ENCODE data around the gene SNCAIP.

The SNCAIP gene

GRCh38 chr5:122311961-122312590 lies at the start of gene SNCAIP:
Gene SNCAIP (plus strand): TSS chr5:122312237. CDS start chr5:122391135, 78,898 bp downstream.
- Mint-ChIP-seq H3K36me3 (no peaks in the 10 kb centered on the region), H3K4me3 (peak within 1 kb of the TSS; percentile 51), H3K9me3 (peaks cover 5% of the 10 kb centered on the region), H3K4me1 (peaks cover 7% of the 10 kb centered on the region), H3K27me3 (peaks cover 58% of the 10 kb centered on the region), H3K27ac (no peak within 1 kb of the TSS)

- Mint-ChIP-seq H3K4me1 (no peaks in the 10 kb centered on the region), H3K27ac (no peak overlapping the region), H3K36me3 (no peaks in the 10 kb centered on the region), H3K9me3 (peaks cover 4% of the 10 kb centered on the region), H3K4me3 (no peak overlapping the region), H3K27me3 (peaks cover 2% of the 10 kb centered on the region)
Observed at GRCh38 chr5:122263352-122264030, 48.5 kb upstream of the SNCAIP start.

GRCh38 chr5:122264610-122265009 lies 47.4 kb upstream of the SNCAIP start:
- Mint-ChIP-seq H3K27me3 (peaks cover 2% of the 10 kb centered on the region), H3K27ac (no peak overlapping the region), H3K36me3 (no peaks in the 10 kb centered on the region), H3K9me3 (peaks cover 4% of the 10 kb centered on the region), H3K4me3 (no peak overlapping the region), H3K4me1 (no peaks in the 10 kb centered on the region)

GRCh38 chr5:122267185-122267584 lies 44.9 kb upstream of the SNCAIP start:
- H3K27me3 Mint-ChIP-seq = peaks cover 2% of the 10 kb centered on the region
- no peak overlapping the region for H3K4me3 Mint-ChIP-seq
- peaks cover 6% of the 10 kb centered on the region for H3K9me3 Mint-ChIP-seq
- no peak overlapping the region for H3K27ac Mint-ChIP-seq
- no peaks in the 10 kb centered on the region for H3K36me3 Mint-ChIP-seq
- no peaks in the 10 kb centered on the region for H3K4me1 Mint-ChIP-seq

- peaks cover 6% of the 10 kb centered on the region for H3K9me3 Mint-ChIP-seq
- H3K4me3 Mint-ChIP-seq = no peak overlapping the region
- no peaks in the 10 kb centered on the region for H3K4me1 Mint-ChIP-seq
- H3K27ac Mint-ChIP-seq = no peak overlapping the region
- no peaks in the 10 kb centered on the region for H3K36me3 Mint-ChIP-seq
- H3K27me3 Mint-ChIP-seq = no peaks in the 10 kb centered on the region
Observed at GRCh38 chr5:122273696-122274095, 38.3 kb upstream of the SNCAIP start.

GRCh38 chr5:122283592-122283991 lies 28.4 kb upstream of the SNCAIP start:
- no peaks in the 10 kb centered on the region for H3K4me1 Mint-ChIP-seq
- no peak overlapping the region for H3K27ac Mint-ChIP-seq
- no peak overlapping the region for H3K4me3 Mint-ChIP-seq
- peaks cover 23% of the 10 kb centered on the region for H3K9me3 Mint-ChIP-seq
- H3K27me3 Mint-ChIP-seq = no peaks in the 10 kb centered on the region
- H3K36me3 Mint-ChIP-seq = no peaks in the 10 kb centered on the region

- Mint-ChIP-seq H3K27ac (no peak overlapping the region), H3K36me3 (no peaks in the 10 kb centered on the region), H3K9me3 (peaks cover 16% of the 10 kb centered on the region), H3K4me3 (no peak overlapping the region), H3K27me3 (no peaks in the 10 kb centered on the region), H3K4me1 (no peaks in the 10 kb centered on the region)
Observed at GRCh38 chr5:122286541-122286940, 25.5 kb upstream of the SNCAIP start.

GRCh38 chr5:122287101-122287500 lies 24.9 kb upstream of the SNCAIP start:
- Mint-ChIP-seq H3K27me3 (no peaks in the 10 kb centered on the region), H3K9me3 (peaks cover 11% of the 10 kb centered on the region), H3K27ac (no peak overlapping the region), H3K36me3 (no peaks in the 10 kb centered on the region), H3K4me3 (no peak overlapping the region), H3K4me1 (no peaks in the 10 kb centered on the region)

GRCh38 chr5:122291000-122291901 lies 20.8 kb upstream of the SNCAIP start:
- Mint-ChIP-seq H3K36me3 (no peaks in the 10 kb centered on the region), H3K9me3 (no peaks in the 10 kb centered on the region), H3K4me3 (no peak overlapping the region), H3K27ac (no peak overlapping the region), H3K4me1 (no peaks in the 10 kb centered on the region), H3K27me3 (peaks cover 4% of the 10 kb centered on the region)

- Mint-ChIP-seq H3K36me3 (no peaks in the 10 kb centered on the region), H3K4me1 (no peaks in the 10 kb centered on the region), H3K9me3 (no peaks in the 10 kb centered on the region), H3K4me3 (no peak overlapping the region), H3K27me3 (peaks cover 4% of the 10 kb centered on the region), H3K27ac (no peak overlapping the region)
Observed at GRCh38 chr5:122292332-122292731, 19.7 kb upstream of the SNCAIP start.

- no peak overlapping the region for H3K27ac Mint-ChIP-seq
- peaks cover 4% of the 10 kb centered on the region for H3K27me3 Mint-ChIP-seq
- H3K4me1 Mint-ChIP-seq = no peaks in the 10 kb centered on the region
- no peak overlapping the region for H3K4me3 Mint-ChIP-seq
- no peaks in the 10 kb centered on the region for H3K9me3 Mint-ChIP-seq
- no peaks in the 10 kb centered on the region for H3K36me3 Mint-ChIP-seq
Observed at GRCh38 chr5:122295138-122295537, 16.9 kb upstream of the SNCAIP start.

- no peak overlapping the region for H3K4me3 Mint-ChIP-seq
- no peaks in the 10 kb centered on the region for H3K9me3 Mint-ChIP-seq
- no peak overlapping the region for H3K27ac Mint-ChIP-seq
- H3K4me1 Mint-ChIP-seq = no peaks in the 10 kb centered on the region
- no peaks in the 10 kb centered on the region for H3K36me3 Mint-ChIP-seq
- peaks cover 4% of the 10 kb centered on the region for H3K27me3 Mint-ChIP-seq
Observed at GRCh38 chr5:122296871-122297270, 15.2 kb upstream of the SNCAIP start.

- no peak overlapping the region for H3K27ac Mint-ChIP-seq
- H3K27me3 Mint-ChIP-seq = peaks cover 4% of the 10 kb centered on the region
- H3K4me1 Mint-ChIP-seq = no peaks in the 10 kb centered on the region
- no peak overlapping the region for H3K4me3 Mint-ChIP-seq
- H3K36me3 Mint-ChIP-seq = no peaks in the 10 kb centered on the region
- no peaks in the 10 kb centered on the region for H3K9me3 Mint-ChIP-seq
Observed at GRCh38 chr5:122297587-122298298, 14.3 kb upstream of the SNCAIP start.

- no peaks in the 10 kb centered on the region for H3K9me3 Mint-ChIP-seq
- H3K27me3 Mint-ChIP-seq = peaks cover 1% of the 10 kb centered on the region
- no peaks in the 10 kb centered on the region for H3K36me3 Mint-ChIP-seq
- H3K4me1 Mint-ChIP-seq = no peaks in the 10 kb centered on the region
- H3K27ac Mint-ChIP-seq = no peak overlapping the region
- H3K4me3 Mint-ChIP-seq = no peak overlapping the region
Observed at GRCh38 chr5:122300374-122300773, 11.7 kb upstream of the SNCAIP start.

GRCh38 chr5:122301016-122301415 lies 11.0 kb upstream of the SNCAIP start:
- no peak overlapping the region for H3K4me3 Mint-ChIP-seq
- H3K36me3 Mint-ChIP-seq = no peaks in the 10 kb centered on the region
- peaks cover 1% of the 10 kb centered on the region for H3K27me3 Mint-ChIP-seq
- no peaks in the 10 kb centered on the region for H3K9me3 Mint-ChIP-seq
- H3K27ac Mint-ChIP-seq = no peak overlapping the region
- H3K4me1 Mint-ChIP-seq = no peaks in the 10 kb centered on the region
